ENCODE results near the gene EIF4G3.

EIF4G3 gene

GRCh38 chr1:21168444-21168843 lies 8.3 kb downstream of the EIF4G3 start:
- Histone ChIP-seq H3K9me3 (ENCODE audit: severe bottlenecking) (no peaks in the 10 kb centered on the region), H3K4me3 (ENCODE audit: low read depth, low read length) (no peak overlapping the region), H3K36me3 (peaks cover 50% of the 10 kb centered on the region), H3K27me3 (ENCODE audit: insufficient read depth, low read depth, severe bottlenecking) (no peaks in the 10 kb centered on the region), H3K27ac (no peak overlapping the region)
- TF ChIP-seq, protein P1, sequence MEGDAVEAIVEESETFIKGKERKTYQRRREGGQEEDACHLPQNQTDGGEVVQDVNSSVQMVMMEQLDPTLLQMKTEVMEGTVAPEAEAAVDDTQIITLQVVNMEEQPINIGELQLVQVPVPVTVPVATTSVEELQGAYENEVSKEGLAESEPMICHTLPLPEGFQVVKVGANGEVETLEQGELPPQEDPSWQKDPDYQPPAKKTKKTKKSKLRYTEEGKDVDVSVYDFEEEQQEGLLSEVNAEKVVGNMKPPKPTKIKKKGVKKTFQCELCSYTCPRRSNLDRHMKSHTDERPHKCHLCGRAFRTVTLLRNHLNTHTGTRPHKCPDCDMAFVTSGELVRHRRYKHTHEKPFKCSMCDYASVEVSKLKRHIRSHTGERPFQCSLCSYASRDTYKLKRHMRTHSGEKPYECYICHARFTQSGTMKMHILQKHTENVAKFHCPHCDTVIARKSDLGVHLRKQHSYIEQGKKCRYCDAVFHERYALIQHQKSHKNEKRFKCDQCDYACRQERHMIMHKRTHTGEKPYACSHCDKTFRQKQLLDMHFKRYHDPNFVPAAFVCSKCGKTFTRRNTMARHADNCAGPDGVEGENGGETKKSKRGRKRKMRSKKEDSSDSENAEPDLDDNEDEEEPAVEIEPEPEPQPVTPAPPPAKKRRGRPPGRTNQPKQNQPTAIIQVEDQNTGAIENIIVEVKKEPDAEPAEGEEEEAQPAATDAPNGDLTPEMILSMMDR (IDR thresholded peaks at IDR 0.05; ENCODE audit: low read depth, low read length) = no peak
- DNase-seq = no peak

DNA sequence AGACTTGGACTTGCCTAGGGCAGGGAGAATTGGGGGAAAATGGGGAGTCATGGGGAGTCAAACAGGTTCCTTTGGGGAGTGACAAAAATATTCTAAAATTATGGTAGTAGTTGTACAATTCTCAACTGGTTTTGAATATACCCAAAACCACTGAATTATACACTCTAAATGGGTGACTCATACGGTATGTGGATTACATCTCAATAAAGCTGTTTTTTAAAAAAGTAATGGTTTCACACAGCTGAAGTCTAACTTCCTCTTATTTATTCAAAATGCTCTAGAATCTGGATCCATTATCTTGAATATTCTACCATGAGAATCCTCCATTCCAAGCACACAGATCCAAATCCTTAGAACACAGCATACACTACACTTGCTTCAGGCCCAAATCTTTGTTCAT lies 11.1 kb downstream of the EIF4G3 start:
- H3K9me3 ChIP-seq (ENCODE audit: severe bottlenecking) = no peaks in the 10 kb centered on the region
- H3K27ac ChIP-seq = no peak overlapping the region

GRCh38 chr1:21165076-21165475 lies 11.6 kb downstream of the EIF4G3 start:
- no peaks in the 10 kb centered on the region for H3K9me3 ChIP-seq (ENCODE audit: severe bottlenecking)
- H3K36me3 ChIP-seq = peaks cover 45% of the 10 kb centered on the region
- no peaks in the 10 kb centered on the region for H3K27me3 ChIP-seq (ENCODE audit: insufficient read depth, low read depth, severe bottlenecking)
- no peak for DNase-seq
- TF ChIP-seq, protein P1 (IDR thresholded peaks at IDR 0.05; ENCODE audit: low read depth, low read length) = no peak
- H3K4me3 ChIP-seq (ENCODE audit: low read depth, low read length) = no peak overlapping the region
- no peak overlapping the region for H3K27ac ChIP-seq

More for the DNA sequence above, 11.1 kb downstream of the EIF4G3 start:
- TF ChIP-seq, protein P1 (IDR thresholded peaks at IDR 0.05; ENCODE audit: low read depth, low read length) = no peak
- H3K36me3 ChIP-seq = peaks cover 48% of the 10 kb centered on the region
- no peaks in the 10 kb centered on the region for H3K27me3 ChIP-seq (ENCODE audit: insufficient read depth, low read depth, severe bottlenecking)
- no peak overlapping the region for H3K4me3 ChIP-seq (ENCODE audit: low read depth, low read length)
- DNase-seq = no peak

DNA sequence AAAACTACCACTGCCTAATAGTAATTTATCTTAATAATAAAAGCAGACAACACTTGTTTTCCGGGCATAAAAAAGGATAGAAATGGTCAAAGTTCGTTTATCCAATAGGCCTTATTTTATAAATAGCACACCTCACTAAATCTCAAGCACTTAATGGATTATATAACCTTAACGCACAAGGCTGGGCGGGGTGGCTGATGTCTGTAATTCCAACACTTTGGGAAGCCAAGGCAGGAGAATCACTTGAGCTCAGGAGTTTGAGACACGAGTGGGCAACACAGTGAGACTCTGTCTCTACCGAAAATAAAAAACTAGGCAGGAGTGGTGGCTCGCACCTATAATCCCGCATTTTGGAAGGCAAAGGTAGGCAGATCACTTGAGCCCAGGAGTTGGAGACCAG lies 12.4 kb downstream of the EIF4G3 start:
- peaks cover 43% of the 10 kb centered on the region for H3K36me3 ChIP-seq
- DNase-seq = no peak
- TF ChIP-seq, protein P1 (IDR thresholded peaks at IDR 0.05; ENCODE audit: low read depth, low read length) = no peak
- H3K9me3 ChIP-seq (ENCODE audit: severe bottlenecking) = no peaks in the 10 kb centered on the region
- no peak overlapping the region for H3K4me3 ChIP-seq (ENCODE audit: low read depth, low read length)
- H3K27me3 ChIP-seq (ENCODE audit: insufficient read depth, low read depth, severe bottlenecking) = no peaks in the 10 kb centered on the region
- H3K27ac ChIP-seq = no peak overlapping the region

- no peak overlapping the region for H3K27ac ChIP-seq
- H3K36me3 ChIP-seq = peaks cover 33% of the 10 kb centered on the region
- H3K27me3 ChIP-seq (ENCODE audit: insufficient read depth, low read depth, severe bottlenecking) = no peaks in the 10 kb centered on the region
- DNase-seq = no peak
- TF ChIP-seq, protein P1 (IDR thresholded peaks at IDR 0.05; ENCODE audit: low read depth, low read length) = no peak
- no peaks in the 10 kb centered on the region for H3K9me3 ChIP-seq (ENCODE audit: severe bottlenecking)
- no peak overlapping the region for H3K4me3 ChIP-seq (ENCODE audit: low read depth, low read length)
These were observed 13.8 kb downstream of the EIF4G3 start for GRCh38 chr1:21162740-21163464.

- DNase-seq = no peak
- H3K9me3 ChIP-seq (ENCODE audit: severe bottlenecking) = no peaks in the 10 kb centered on the region
- no peak overlapping the region for H3K27ac ChIP-seq
- TF ChIP-seq, protein P1 (IDR thresholded peaks at IDR 0.05; ENCODE audit: low read depth, low read length) = no peak
- H3K36me3 ChIP-seq = peaks cover 23% of the 10 kb centered on the region
- no peak overlapping the region for H3K4me3 ChIP-seq (ENCODE audit: low read depth, low read length)
- no peaks in the 10 kb centered on the region for H3K27me3 ChIP-seq (ENCODE audit: insufficient read depth, low read depth, severe bottlenecking)
These were observed 14.9 kb downstream of the EIF4G3 start for GRCh38 chr1:21161842-21162241.
